COR-L47 (cell line): Measurements from ENCODE around the gene SENP7.
"Not testable (repeated sequence)": the region's sequence is repeated elsewhere in the genome, so short reads cannot be mapped to it uniquely, and the experiment has no call there.

ENCODE experiments used
- DNase-seq: peaks from one replicate; lab custom pipeline; 2025; lab: John Stamatoyannopoulos, UW

The SENP7 gene

GRCh38 chr3:101512646-101513418, at the start of gene SENP7:
Gene SENP7, minus strand, starts transcription at chr3:101513212. Its CDS starts 82 bp downstream, at chr3:101513130.
- peak; percentile 87 for DNase-seq

GRCh38 chr3:101561630-101562328, 48.8 kb upstream of the SENP7 start, which contains the start of gene TRMT10C:
Gene TRMT10C, plus strand, starts transcription at chr3:101561868. Its CDS starts 2,914 bp downstream, at chr3:101564782.
- DNase-seq, result peak; percentile 92

- no peak for DNase-seq
Measured at GRCh38 chr3:101556064-101556463, 43.1 kb upstream of the SENP7 start.

- not testable (repeated sequence) for DNase-seq
Measured at GRCh38 chr3:101553381-101553780, 40.4 kb upstream of the SENP7 start.

- not testable (repeated sequence) for DNase-seq
Measured at GRCh38 chr3:101551359-101552081, 38.5 kb upstream of the SENP7 start.

GRCh38 chr3:101549473-101549872, 36.5 kb upstream of the SENP7 start:
- no peak for DNase-seq

- no peak for DNase-seq
Measured at GRCh38 chr3:101548527-101549105, 35.6 kb upstream of the SENP7 start.

GRCh38 chr3:101544161-101544850, 31.3 kb upstream of the SENP7 start:
- DNase-seq, result no peak

- no peak for DNase-seq
Measured at GRCh38 chr3:101542957-101543356, 29.9 kb upstream of the SENP7 start.

GRCh38 chr3:101536955-101537354, 23.9 kb upstream of the SENP7 start:
- DNase-seq, result not testable (repeated sequence)

GRCh38 chr3:101536266-101536665, 23.3 kb upstream of the SENP7 start:
- DNase-seq, result no peak

GRCh38 chr3:101535221-101535620, 22.2 kb upstream of the SENP7 start:
- no peak for DNase-seq

- DNase-seq, result no peak
Measured at GRCh38 chr3:101533603-101533968, 20.6 kb upstream of the SENP7 start.

- DNase-seq, result no peak
Measured at GRCh38 chr3:101532783-101533602, 20.0 kb upstream of the SENP7 start.

- DNase-seq, result no peak
Measured at GRCh38 chr3:101531473-101532086, 18.6 kb upstream of the SENP7 start.

GRCh38 chr3:101530686-101531047, 17.7 kb upstream of the SENP7 start:
- no peak for DNase-seq

GRCh38 chr3:101529816-101530685, 17.0 kb upstream of the SENP7 start:
- no peak for DNase-seq

GRCh38 chr3:101527906-101528305, 14.9 kb upstream of the SENP7 start:
- DNase-seq, result no peak

- DNase-seq, result no peak
Measured at GRCh38 chr3:101527441-101527840, 14.4 kb upstream of the SENP7 start.
